GM18520 (cell line): ENCODE data around the gene PPP2R5D.
"Not testable (repeated sequence)": the region's sequence is repeated elsewhere in the genome, so short reads cannot be mapped to it uniquely, and the experiment has no call there.

Source experiments
- ATAC-seq: cut with Tn5 transposase; IDR thresholded peaks from one replicate; pipeline ENCODE4 v1.9.1; 2021; ENCODE audit not compliant: unreplicated experiment

PPP2R5D gene

GRCh38 chr6:42984001-42984923 lies at the start of gene PPP2R5D:
PPP2R5D (plus strand) TSS chr6:42984570; CDS start chr6:42984678, 108 bp downstream.
- peak; percentile 93 for ATAC-seq

DNA sequence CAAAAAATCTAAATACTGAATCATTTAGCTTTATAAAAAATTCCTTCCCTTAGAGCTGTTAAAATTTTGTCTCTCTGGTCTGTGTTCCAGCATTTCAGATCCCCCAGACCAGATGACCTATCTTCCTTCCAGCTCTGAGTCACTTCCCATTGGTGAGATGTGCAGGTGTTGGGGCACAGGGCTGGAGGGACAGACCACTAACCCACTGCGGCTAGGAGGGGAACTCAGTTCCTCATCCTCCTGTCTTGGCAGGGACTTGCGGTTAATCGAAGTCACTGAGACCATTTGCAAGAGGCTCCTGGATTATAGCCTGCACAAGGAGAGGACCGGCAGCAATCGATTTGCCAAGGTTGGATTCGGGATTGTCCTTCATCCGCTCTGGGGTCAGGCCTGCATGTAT lies 49.0 kb upstream of the PPP2R5D start:
- no peak for ATAC-seq

GRCh38 chr6:42936398-42936797 lies 48.0 kb upstream of the PPP2R5D start:
- ATAC-seq = no peak

GRCh38 chr6:42937548-42938427 lies 46.6 kb upstream of the PPP2R5D start:
- ATAC-seq = no peak

DNA sequence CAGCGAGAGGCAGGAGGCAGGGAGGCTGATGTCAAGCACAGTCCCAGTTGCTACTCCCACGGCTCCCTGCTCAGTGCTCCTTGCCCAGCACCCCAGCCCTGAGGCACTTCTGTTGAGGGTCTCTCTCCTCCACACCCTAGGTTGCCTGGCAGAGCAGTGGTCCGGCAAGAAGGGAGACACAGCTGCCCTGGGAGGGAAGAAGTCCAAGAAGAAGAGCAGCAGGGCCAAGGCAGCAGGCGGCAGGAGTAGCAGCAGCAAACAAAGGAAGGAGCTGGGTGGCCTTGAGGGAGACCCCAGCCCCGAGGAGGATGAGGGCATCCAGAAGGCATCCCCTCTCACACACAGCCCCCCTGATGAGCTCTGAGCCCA lies 46.0 kb upstream of the PPP2R5D start:
- no peak for ATAC-seq

DNA sequence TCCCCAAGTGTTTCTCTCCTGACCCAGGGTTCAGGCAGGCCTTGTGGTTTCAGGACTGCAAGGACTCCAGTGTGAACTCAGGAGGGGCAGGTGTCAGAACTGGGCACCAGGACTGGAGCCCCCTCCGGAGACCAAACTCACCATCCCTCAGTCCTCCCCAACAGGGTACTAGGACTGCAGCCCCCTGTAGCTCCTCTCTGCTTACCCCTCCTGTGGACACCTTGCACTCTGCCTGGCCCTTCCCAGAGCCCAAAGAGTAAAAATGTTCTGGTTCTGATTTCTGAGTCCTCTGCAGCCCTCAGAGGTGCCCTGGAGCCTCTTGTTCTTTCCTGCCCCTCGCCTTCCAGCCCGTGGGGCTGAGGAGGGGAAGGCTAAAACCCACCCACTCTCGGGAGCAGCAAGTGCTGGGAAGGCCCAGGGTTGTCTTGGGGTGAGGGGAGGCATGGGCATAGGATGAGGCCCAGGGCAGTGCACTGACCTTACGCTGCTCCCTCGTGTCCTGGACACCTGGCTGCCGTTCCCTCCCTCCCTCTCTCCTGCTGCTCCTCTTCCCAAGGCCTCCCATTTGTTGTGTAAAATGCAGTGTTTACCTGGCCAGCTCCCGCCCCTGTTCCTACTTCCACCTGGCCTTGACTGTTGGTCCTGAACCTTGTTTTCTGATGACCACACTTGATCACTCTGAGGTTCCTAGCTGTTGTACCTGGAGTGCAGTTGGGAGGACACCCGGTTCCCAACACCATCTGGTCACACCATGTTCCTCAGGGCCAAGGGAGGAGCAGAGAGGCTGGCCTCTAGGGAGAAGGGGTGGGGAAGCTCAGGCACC lies 45.2 kb upstream of the PPP2R5D start:
- no peak for ATAC-seq

DNA sequence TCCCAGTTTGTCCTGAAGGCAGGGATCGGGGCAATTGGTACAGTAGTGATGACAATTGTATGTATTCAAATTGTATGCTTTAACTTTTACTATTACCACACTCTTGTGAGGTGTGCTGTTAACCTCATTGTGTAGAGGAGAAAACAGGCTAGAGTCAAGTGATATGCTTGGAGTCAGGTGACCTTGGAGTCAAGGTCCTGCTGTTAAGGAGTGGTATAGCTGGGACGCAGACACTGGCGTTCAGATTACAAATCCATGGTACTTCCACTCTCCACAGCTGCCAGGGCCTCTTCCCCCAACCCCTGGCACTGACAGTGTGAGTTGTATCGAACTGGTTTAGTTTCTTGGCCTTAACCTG lies 44.6 kb upstream of the PPP2R5D start:
- ATAC-seq = no peak

DNA sequence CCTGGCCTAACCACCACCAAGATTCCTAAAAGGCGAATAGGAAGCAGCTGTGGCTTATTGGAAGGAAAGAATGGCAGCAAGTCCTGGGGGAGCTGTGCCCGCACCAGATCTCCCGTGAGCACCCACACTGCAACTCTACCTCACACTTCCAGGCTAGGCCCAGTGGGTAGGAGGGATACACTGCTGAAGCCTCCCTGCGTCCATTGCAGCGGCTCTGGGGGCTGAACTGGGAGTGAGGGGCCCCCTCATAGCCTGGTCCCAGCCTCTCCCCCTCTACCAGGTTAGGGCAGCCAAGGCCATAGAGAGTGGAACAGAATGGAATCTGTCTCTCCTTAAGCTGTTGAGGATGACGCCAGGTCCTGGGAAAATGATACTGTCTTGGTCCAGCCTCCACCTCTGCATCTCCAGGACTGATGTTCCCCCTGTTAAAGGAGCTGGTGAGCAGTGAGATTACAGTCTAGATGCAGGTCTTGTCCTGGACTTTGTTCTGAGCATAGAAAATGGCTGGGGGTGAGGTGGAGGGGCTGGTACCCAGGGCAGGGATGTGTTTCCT lies 43.8 kb upstream of the PPP2R5D start:
- ATAC-seq = no peak

GRCh38 chr6:42941356-42941755 lies 43.0 kb upstream of the PPP2R5D start:
- not testable (repeated sequence) for ATAC-seq

GRCh38 chr6:42942444-42942843 lies 41.9 kb upstream of the PPP2R5D start:
- ATAC-seq = no peak

DNA sequence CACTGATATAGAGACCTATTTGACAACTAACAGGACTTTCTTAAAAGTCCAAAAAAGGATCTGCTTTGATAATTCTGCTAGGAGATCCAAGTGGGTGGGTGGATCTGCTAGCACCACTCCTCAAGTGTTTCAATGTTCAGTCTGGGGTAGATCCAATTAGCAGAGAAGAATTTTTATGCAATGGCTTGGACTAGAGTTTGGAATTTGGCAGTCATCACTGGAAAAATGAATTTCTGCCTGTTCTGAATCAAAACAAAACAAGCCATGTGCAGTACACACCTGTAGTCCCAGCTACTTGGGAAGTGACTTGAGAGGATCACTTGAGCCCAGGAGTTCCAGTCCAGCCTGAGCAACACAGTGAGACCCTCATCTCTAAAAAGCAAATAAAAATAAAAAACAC lies 36.4 kb upstream of the PPP2R5D start:
- ATAC-seq = no peak

DNA sequence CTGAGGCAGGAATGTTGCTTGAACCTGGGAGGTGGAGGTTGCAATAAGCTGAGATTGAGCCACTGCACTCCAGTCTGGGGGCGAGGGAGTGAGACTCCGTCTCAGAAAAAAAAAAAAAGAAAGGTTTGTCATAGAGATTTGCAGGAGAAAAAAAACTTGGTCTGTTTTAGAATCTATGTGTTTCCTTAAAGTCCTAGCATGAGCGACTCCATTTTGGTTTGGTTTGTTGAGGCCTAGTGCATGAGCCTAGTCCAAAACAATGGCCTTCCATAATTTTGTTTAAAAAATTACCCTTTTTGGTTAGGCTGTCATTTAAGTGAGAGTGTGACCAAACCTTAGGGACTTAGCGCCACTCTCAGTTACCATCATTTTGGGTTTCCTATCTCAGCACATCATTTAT lies 32.0 kb upstream of the PPP2R5D start:
- ATAC-seq = no peak

- not testable (repeated sequence) for ATAC-seq
These were observed 30.0 kb upstream of the PPP2R5D start for GRCh38 chr6:42954405-42954804.

DNA sequence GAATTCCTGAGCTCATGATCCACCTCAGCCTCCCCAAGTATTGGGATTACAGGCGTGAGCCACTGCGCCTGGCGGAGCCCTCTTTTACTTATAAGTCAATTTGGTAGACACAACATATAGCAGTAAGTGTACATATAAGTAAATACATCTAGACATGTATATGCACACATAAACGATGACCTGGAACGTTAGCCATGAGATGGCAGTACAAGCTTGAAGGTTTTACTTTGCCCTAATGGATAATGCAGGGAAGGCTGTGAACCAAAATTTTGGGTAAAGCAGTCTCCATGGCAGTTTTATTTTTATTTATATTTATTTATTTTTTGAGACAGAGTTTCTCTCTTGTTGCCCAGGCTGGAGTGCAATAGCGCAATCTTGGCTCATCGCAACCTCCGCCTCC lies 26.2 kb upstream of the PPP2R5D start:
- no peak for ATAC-seq

- ATAC-seq = no peak
These were observed 24.5 kb upstream of the PPP2R5D start for GRCh38 chr6:42959917-42960242.

DNA sequence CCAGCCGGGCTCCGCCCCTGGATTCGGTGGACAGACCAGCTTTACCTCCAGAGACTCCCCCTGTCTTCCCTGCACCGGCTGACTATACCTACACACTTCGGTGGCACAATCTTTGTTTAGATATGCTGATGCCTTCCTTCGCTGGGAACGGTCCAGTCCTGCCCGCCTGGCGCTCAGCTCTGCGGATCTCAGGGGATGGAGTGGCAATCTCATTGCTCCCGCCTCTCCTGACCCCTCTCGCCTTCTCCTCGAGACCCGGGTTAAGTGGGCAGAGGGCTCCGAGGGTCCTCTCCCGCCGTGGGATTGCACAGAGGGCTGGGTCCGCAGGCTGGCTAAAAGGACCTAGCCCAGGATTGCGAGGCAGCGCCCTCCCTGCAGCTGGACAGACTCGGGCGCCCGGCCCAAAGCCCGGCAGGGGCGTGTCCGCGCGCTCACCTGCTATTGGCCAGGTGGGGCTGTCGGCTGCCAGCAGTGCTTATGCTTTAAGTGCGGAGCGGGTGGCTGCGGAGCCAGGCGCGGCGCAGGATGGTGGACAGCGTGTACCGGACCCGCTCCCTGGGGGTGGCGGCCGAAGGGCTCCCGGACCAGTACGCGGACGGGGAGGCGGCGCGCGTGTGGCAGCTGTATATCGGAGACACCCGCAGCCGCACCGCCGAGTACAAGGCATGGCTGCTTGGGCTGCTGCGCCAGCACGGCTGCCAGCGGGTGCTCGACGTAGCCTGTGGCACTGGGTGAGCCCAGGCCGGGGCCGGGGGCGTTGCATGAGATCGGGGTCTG lies 23.9 kb upstream of the PPP2R5D start, which contains the start of gene GNMT:
GNMT (plus strand) TSS at position 512 of the 777 bp plus-strand sequence; CDS start at position 526, 14 bp downstream.
- ATAC-seq = no peak

DNA sequence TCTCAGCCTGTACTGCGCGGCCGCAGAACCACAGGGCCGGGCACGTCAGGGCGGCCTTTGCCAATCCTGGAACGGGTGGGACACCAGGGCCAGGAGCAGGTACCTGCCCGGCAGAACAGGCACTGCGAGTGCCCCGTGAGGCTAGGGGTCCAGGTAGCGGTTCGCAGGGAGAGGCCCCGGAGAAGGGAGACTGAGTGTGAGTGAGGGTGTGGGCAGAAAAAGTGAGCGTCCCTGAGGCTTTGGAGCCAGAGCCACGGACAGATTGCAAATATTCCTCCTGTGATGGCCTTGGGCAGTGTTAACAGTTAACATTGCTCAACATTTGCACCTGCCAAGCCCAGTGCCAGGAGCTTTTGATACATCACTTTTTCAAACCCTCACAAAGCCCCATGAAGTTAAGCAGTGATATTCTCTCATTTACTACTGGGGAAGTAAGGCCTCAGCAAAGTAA lies 23.3 kb upstream of the PPP2R5D start:
- ATAC-seq = no peak

DNA sequence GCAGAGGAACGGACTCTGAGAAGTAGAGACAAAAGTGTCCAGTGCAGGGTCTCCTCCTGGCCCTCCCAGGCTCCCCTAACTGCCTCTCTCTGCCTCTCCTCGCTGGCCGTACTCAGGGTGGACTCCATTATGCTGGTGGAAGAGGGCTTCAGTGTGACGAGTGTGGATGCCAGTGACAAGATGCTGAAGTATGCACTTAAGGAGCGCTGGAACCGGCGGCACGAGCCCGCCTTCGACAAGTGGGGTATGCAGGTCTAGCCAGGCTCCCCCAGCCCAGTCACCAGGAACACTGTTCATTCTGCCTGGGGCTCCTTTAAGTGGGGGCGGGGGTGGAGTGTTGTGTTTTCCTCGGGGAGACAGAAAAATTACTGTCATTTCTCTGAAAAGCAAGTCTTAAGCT lies 22.3 kb upstream of the PPP2R5D start:
- ATAC-seq = no peak

DNA sequence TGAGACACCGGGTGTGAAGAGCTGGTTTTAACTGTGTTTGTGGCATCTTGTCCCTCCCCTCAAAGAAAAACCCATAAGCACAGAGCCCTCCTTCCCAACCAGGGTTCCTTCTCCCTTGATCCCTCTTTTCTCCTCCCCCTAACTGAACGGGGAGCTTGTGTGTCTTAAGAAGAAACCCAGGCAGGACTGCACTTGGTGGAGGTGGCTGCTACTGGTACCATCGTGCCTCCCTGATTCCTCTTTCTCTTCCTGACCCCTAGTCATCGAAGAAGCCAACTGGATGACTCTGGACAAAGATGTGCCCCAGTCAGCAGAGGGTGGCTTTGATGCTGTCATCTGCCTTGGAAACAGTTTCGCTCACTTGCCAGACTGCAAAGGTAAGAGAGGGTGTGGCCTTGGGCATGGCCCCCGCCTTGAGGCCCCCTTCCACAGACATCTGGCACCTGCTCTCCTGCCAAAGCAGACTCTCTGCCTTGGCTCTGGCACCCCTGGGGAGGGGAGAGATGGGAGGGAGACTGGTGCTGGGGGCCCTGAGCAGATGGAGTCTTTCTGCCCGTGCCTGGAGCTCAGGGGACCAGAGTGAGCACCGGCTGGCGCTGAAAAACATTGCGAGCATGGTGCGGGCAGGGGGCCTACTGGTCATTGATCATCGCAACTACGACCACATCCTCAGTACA lies 21.7 kb upstream of the PPP2R5D start:
- ATAC-seq = no peak
